Neural progenitor cell (in vitro differentiated cells): ENCODE results near the gene TNNT3. TPM values are rescaled to one million over a fixed set of nuclear protein-coding genes. Genes with fewer than 3 reads are reported as not detected.
"Not testable (repeated sequence)": the region's sequence is repeated elsewhere in the genome, so short reads cannot be mapped to it uniquely, and the experiment has no call there.

Experiments
- DNase-seq: peaks from one replicate; pipeline ENCODE4 v3.0.0-alpha.2; 2016; ENCODE audit warnings: low spot score
- H2AFZ ChIP-seq: fragments of 200-600 bp; sonication (generic); replicated peaks from 2 replicates; pipeline ENCODE4 v1.6.1; 2016; ENCODE audit warnings: antibody characterized with exemption
- H3F3A ChIP-seq: fragments of 200-600 bp; sonication (generic); 2 replicates; pipeline ENCODE4 v1.6.1; 2016; ENCODE audit warnings: antibody characterized with exemption, low read depth
- H3K27ac ChIP-seq: fragments of 200-600 bp; sonication (generic); 2 replicates; pipeline ENCODE4 v1.5.1; 2016; ENCODE audit warnings: mild to moderate bottlenecking
- H3K27me3 ChIP-seq: fragments of 200-600 bp; sonication (generic); 2 replicates; pipeline ENCODE4 v1.6.1; 2016; ENCODE audit warnings: mild to moderate bottlenecking, moderate library complexity
- H3K36me3 ChIP-seq: fragments of 200-600 bp; sonication (generic); 2 replicates; pipeline ENCODE4 v1.5.1; 2016
- H3K4me1 ChIP-seq: fragments of 200-600 bp; sonication (generic); 2 replicates; pipeline ENCODE4 v1.6.1; 2016; ENCODE audit warnings: mixed run types
- H3K4me2 ChIP-seq: fragments of 200-600 bp; sonication (generic); 2 replicates; pipeline ENCODE4 v1.6.1; 2016
- H3K4me3 ChIP-seq: fragments of 200-600 bp; sonication (generic); 2 replicates; pipeline ENCODE4 v1.5.1; 2016
- H3K79me2 ChIP-seq: fragments of 200-600 bp; sonication (generic); 2 replicates; pipeline ENCODE4 v1.6.1; 2016; ENCODE audit warnings: low read depth
- H3K9ac ChIP-seq: fragments of 200-600 bp; sonication (generic); 2 replicates; pipeline ENCODE4 v1.6.1; 2016
- H3K9me3 ChIP-seq: fragments of 200-600 bp; sonication (generic); 2 replicates; pipeline ENCODE4 v1.5.1; 2016; ENCODE audit warnings: low read depth
- H4K20me1 ChIP-seq: fragments of 200-600 bp; sonication (generic); 2 replicates; pipeline ENCODE4 v1.6.1; 2016; ENCODE audit warnings: low read depth
- H3K27ac Mint-ChIP-seq: 3 replicates; pipeline ENCODE4 v1.8.0; 2021; ENCODE audit warnings: mixed read lengths
- H3K27me3 Mint-ChIP-seq: 2 replicates; pipeline ENCODE4 v1.8.0; 2022; ENCODE audit warnings: low read depth, mild to moderate bottlenecking, inconsistent platforms, moderate library complexity, mixed read lengths; ENCODE audit not compliant: insufficient read depth
- H3K36me3 Mint-ChIP-seq: 3 replicates; pipeline ENCODE4 v1.8.0; 2021; ENCODE audit warnings: mixed read lengths
- H3K4me1 Mint-ChIP-seq: 3 replicates; pipeline ENCODE4 v1.8.0; 2021; ENCODE audit warnings: mixed read lengths
- H3K4me3 Mint-ChIP-seq: 3 replicates; pipeline ENCODE4 v1.8.0; 2021; ENCODE audit warnings: mild to moderate bottlenecking, moderate library complexity, mixed read lengths
- H3K9me3 Mint-ChIP-seq: 3 replicates; pipeline ENCODE4 v1.8.0; 2020; ENCODE audit warnings: mixed read lengths
- EZH2 ChIP-seq: fragments of 200-600 bp; sonication (generic); IDR thresholded peaks from 2 replicates; pipeline ENCODE4 v1.6.1; 2017; ENCODE audit warnings: antibody characterized with exemption, mild to moderate bottlenecking, moderate library complexity
- EZH2phosphoT487 ChIP-seq: fragments of 200-600 bp; sonication (generic); IDR thresholded peaks from 2 replicates; pipeline ENCODE4 v1.6.1; 2017; ENCODE audit warnings: antibody characterized with exemption
- total RNA-seq: library from RNA; depleted of rRNA; stranded (reverse); fragments of >200 nt; gene quantifications from 2 replicates; pipeline ENCODE4 v1.2.3, GENCODE V29; 2015; ENCODE audit warnings: low replicate concordance
- TF ChIP-seq, protein P1 (sequence below): fragments of 200-600 bp; sonication (generic); IDR thresholded peaks from 2 replicates; pipeline ENCODE4 v1.5.1; 2017; ENCODE audit warnings: antibody characterized with exemption, mild to moderate bottlenecking

Gene TNNT3
- total RNA-seq, 1 donor from 2014 or later: 0.92 TPM

DNA sequence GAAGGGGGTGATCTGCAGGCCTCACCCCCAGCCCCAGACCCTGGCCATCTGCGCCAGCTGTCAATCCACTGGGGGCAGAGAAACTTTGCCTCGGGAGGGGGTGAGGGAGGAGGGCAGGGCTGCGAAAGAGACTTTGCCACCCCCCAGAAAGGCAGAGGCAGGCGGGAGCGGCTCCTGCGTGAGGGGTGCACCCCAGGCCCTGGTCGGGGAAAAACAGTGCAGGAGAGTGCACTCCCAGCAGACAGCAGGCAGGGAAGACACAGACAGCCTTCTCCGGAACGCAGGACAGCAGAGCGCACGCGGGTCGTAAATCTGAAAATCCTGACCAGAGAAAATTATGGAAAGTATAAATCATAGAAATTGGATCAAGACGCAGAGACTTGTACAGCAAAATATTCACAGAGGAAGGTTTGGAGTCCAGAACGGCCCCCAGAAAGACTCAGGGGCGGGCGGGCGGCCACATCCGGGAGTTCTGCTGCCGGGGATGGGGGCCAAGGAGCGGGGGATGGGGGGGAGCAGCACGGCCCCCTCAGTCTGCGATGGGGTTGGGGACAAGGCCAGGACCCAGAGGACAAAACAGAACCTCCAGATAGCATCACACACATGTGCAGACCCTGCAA is 19.6 kb downstream of the TNNT3 start:
- Mint-ChIP-seq H3K4me3 (no peak overlapping the region), H3K4me1 (peaks cover 22% of the 10 kb centered on the region), H3K27ac (no peak overlapping the region), H3K9me3 (no peaks in the 10 kb centered on the region), H3K36me3 (no peaks in the 10 kb centered on the region), H3K27me3 (peaks cover 14% of the 10 kb centered on the region)
- DNase-seq: no peak
- Histone ChIP-seq H3K9me3 (no peaks in the 10 kb centered on the region), H4K20me1 (no peaks in the 10 kb centered on the region), H3F3A (peaks cover 6% of the 10 kb centered on the region), H3K9ac (no peak overlapping the region), H3K4me3 (no peak overlapping the region), H3K79me2 (no peaks in the 10 kb centered on the region), H3K4me1 (no peaks in the 10 kb centered on the region), H3K36me3 (no peaks in the 10 kb centered on the region), H2AFZ (no peak overlapping the region), H3K4me2 (no peak overlapping the region), H3K27me3 (no peaks in the 10 kb centered on the region), H3K27ac (no peak overlapping the region)
- TF ChIP-seq EZH2: no peak
- no peak for TF ChIP-seq EZH2phosphoT487

DNA sequence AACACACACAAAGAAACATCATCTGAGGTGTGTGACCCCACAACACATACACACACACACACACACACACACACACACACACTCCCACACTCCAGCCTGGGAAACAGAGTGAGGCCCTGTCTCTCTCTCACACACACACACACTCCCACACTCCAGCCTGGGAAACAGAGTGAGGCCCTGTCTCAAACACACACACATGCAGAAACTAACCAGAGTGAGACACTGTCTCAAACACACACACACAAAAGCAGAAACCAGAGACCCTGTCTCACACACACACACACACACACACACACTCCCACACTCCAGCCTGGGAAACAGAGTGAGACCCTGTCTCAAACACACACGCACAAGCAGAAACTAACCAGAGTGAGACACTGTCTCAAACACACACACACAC is 20.3 kb downstream of the TNNT3 start:
- H3K9ac ChIP-seq, H4K20me1 ChIP-seq, H3K36me3 Mint-ChIP-seq, H3K4me2 ChIP-seq, DNase-seq, H2AFZ ChIP-seq, H3K9me3 Mint-ChIP-seq, H3K27ac ChIP-seq, H3K4me3 ChIP-seq, H3K4me1 ChIP-seq, H3K36me3 ChIP-seq, H3F3A ChIP-seq, H3K27me3 ChIP-seq, H3K79me2 ChIP-seq, H3K9me3 ChIP-seq: not testable (repeated sequence)
- peak overlapping the region; percentile 92 for H3K27ac Mint-ChIP-seq
- peaks cover 22% of the 10 kb centered on the region for H3K4me1 Mint-ChIP-seq
- peak overlapping the region; percentile 52 for H3K4me3 Mint-ChIP-seq
- peaks cover 14% of the 10 kb centered on the region for H3K27me3 Mint-ChIP-seq

DNA sequence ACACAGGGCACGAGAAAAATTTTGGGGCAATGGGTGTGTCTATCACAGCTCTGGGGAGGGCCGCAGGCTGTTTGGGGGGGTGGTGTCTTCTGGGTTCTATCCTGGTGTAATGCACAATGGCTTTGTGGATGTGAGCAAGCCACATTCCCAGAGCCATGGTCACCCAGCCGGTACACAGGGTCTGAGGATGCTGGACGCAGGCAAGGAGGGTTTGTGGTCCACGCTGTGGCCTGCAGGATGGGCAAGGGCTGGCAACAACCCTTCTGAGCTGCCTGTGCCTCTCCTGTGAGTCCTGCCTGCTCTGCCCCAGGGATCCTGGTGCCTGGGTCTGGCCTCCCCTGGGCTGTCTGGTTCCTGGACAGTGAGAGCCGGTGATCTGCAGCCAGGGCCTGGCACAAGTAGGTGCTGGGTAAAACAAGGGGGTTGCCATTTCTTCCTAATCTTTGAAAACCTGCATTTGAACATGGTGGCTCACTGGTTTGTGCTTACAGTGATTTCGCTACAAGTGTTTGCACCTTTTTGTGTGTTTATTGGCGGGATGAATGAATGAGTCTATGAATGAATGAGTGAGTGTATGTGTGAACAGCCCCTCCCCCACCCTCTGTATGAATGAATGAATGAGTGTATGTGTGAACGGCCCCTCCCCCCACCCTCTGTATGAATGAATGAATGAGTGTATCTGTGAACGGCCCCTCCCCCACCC is 23.2 kb downstream of the TNNT3 start:
- H3F3A ChIP-seq: peaks cover 6% of the 10 kb centered on the region
- H3K4me2 ChIP-seq: no peak overlapping the region
- Mint-ChIP-seq H3K4me3 (peak overlapping the region; percentile 21), H3K4me1 (peaks cover 22% of the 10 kb centered on the region), H3K36me3 (no peaks in the 10 kb centered on the region), H3K9me3 (no peaks in the 10 kb centered on the region), H3K27me3 (peaks cover 14% of the 10 kb centered on the region), H3K27ac (peak overlapping the region; percentile 50)
- H3K36me3 ChIP-seq: no peaks in the 10 kb centered on the region
- H3K79me2 ChIP-seq: no peaks in the 10 kb centered on the region
- no peak for TF ChIP-seq EZH2phosphoT487
- TF ChIP-seq, protein P1, sequence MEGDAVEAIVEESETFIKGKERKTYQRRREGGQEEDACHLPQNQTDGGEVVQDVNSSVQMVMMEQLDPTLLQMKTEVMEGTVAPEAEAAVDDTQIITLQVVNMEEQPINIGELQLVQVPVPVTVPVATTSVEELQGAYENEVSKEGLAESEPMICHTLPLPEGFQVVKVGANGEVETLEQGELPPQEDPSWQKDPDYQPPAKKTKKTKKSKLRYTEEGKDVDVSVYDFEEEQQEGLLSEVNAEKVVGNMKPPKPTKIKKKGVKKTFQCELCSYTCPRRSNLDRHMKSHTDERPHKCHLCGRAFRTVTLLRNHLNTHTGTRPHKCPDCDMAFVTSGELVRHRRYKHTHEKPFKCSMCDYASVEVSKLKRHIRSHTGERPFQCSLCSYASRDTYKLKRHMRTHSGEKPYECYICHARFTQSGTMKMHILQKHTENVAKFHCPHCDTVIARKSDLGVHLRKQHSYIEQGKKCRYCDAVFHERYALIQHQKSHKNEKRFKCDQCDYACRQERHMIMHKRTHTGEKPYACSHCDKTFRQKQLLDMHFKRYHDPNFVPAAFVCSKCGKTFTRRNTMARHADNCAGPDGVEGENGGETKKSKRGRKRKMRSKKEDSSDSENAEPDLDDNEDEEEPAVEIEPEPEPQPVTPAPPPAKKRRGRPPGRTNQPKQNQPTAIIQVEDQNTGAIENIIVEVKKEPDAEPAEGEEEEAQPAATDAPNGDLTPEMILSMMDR: no peak
- TF ChIP-seq EZH2: no peak
- H3K27me3 ChIP-seq: no peaks in the 10 kb centered on the region
- H2AFZ ChIP-seq: no peak overlapping the region
- no peaks in the 10 kb centered on the region for H3K4me1 ChIP-seq
- DNase-seq: no peak
- H3K9me3 ChIP-seq: no peaks in the 10 kb centered on the region
- no peak overlapping the region for H3K9ac ChIP-seq
- H3K4me3 ChIP-seq: no peak overlapping the region
- no peak overlapping the region for H3K27ac ChIP-seq
- H4K20me1 ChIP-seq: no peaks in the 10 kb centered on the region

DNA sequence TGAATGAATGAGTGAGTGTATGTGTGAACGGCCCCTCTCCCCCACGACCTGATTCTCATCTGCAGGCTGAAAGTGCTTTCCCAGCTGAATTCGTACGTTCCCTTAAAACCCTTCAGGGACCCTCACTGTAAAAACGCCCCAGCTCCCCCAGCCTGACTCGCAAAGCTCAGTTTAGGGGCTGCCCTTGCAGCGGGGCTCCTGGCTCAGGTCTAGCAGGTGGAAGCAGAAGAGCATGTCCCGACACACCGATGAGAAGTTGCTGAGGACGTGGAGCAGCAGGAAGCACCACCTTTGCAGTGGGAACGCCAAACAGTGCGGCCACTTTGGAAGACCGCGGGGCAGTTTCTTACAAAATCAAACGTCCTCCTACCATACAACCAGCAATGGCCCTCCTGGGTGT is 24.1 kb downstream of the TNNT3 start:
- Mint-ChIP-seq H3K36me3 (no peaks in the 10 kb centered on the region), H3K27ac (peak overlapping the region; percentile 76), H3K9me3 (no peaks in the 10 kb centered on the region), H3K4me1 (peaks cover 22% of the 10 kb centered on the region), H3K27me3 (peaks cover 14% of the 10 kb centered on the region), H3K4me3 (no peak overlapping the region)
- Histone ChIP-seq H3K4me1 (no peaks in the 10 kb centered on the region), H3K27me3 (no peaks in the 10 kb centered on the region), H3F3A (peaks cover 6% of the 10 kb centered on the region), H3K27ac (no peak overlapping the region), H3K79me2 (no peaks in the 10 kb centered on the region), H3K36me3 (no peaks in the 10 kb centered on the region), H4K20me1 (no peaks in the 10 kb centered on the region), H3K9me3 (no peaks in the 10 kb centered on the region), H2AFZ (peak overlapping the region; percentile 6), H3K4me2 (no peak overlapping the region), H3K4me3 (no peak overlapping the region), H3K9ac (no peak overlapping the region)
- no peak for DNase-seq
- TF ChIP-seq EZH2: no peak
